Memory B cell (primary cell): ENCODE measurements around the gene TSPY8.
"Not testable (repeated sequence)": the region's sequence is repeated elsewhere in the genome, so short reads cannot be mapped to it uniquely, and the experiment has no call there.

Experiments used
- ATAC-seq: fragments of 150-1000 bp; cut with Tn5 transposase; 2 replicates; pipeline ENCODE4 v1.10.0; 2021; ENCODE audit warnings: low read depth, mild to moderate bottlenecking, moderate library complexity
- DNase-seq, 2 donors: peaks; one replicate each; pipeline ENCODE4 v3.0.0; 2022; ENCODE audit warnings: low spot score in 2 of 2
- H3K27ac Mint-ChIP-seq: one replicate; pipeline ENCODE4 v1.8.0; 2022; ENCODE audit warnings: mild to moderate bottlenecking, moderate library complexity, mixed read lengths
- H3K27me3 Mint-ChIP-seq: one replicate; pipeline ENCODE4 v1.8.0; 2022; ENCODE audit warnings: mixed read lengths
- H3K36me3 Mint-ChIP-seq: one replicate; pipeline ENCODE4 v1.8.0; 2022; ENCODE audit warnings: mild to moderate bottlenecking, mixed read lengths
- H3K4me1 Mint-ChIP-seq: one replicate; pipeline ENCODE4 v1.8.0; 2022; ENCODE audit warnings: mixed read lengths
- H3K4me3 Mint-ChIP-seq: one replicate; pipeline ENCODE4 v1.8.0; 2022; ENCODE audit warnings: mild to moderate bottlenecking, moderate library complexity, mixed read lengths
- H3K9me3 Mint-ChIP-seq: one replicate; pipeline ENCODE4 v1.8.0; 2022; ENCODE audit warnings: mixed read lengths

Gene TSPY8, protein sequence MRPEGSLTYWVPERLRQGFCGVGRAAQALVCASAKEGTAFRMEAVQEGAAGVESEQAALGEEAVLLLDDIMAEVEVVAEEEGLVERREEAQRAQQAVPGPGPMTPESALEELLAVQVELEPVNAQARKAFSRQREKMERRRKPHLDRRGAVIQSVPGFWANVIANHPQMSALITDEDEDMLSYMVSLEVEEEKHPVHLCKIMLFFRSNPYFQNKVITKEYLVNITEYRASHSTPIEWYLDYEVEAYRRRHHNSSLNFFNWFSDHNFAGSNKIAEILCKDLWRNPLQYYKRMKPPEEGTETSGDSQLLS

DNA sequence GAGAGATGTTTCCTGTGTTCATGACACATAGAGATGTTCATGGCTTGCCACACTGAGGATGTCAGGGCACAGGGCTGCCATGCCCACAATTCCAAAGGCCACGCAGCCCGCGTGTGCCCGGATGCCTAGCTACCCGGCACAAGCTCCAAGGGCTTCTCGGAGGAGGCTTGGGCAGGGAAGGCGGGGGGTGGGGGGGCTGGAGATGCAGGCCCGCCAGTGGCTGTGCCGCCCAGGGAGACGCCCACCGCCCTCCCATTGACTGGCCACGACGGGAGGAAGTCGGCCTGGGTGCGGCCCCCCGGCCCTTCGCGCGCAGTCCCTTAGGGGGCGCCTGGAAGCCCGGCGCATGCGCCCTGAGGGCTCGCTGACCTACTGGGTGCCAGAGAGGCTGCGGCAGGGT lies at the start of gene TSPY8:
TSPY8 (plus strand) TSS at position 301 of the 400 bp plus-strand sequence; CDS start at position 347, 46 bp downstream.
- not testable (repeated sequence) for H3K36me3 Mint-ChIP-seq, H3K27me3 Mint-ChIP-seq, H3K4me1 Mint-ChIP-seq, ATAC-seq, H3K9me3 Mint-ChIP-seq, H3K27ac Mint-ChIP-seq, DNase-seq, H3K4me3 Mint-ChIP-seq

DNA sequence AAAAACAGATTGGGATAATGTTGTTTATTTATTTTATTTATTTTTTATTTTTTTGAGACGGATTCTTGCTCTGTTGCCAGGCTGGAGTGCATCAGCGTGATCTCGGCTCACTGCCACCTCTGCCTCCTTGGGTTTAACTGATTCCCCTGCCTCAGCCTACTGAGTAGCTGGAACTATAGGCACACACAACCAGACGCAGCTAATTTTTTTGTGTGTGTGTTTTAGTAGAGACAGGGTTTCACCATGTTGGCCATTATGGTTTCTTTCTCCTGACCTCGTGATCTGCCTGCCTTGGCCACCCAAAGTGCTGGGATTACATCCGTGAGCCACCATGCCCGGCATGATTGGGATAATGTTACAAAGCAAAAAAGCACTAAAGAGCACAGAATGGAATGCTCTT lies 36.6 kb upstream of the TSPY8 start:
- H3K9me3 Mint-ChIP-seq: no peaks in the 10 kb centered on the region
- ATAC-seq: no peak
- H3K36me3 Mint-ChIP-seq: no peaks in the 10 kb centered on the region
- no peaks in the 10 kb centered on the region for H3K4me1 Mint-ChIP-seq
- no peak overlapping the region for H3K27ac Mint-ChIP-seq
- H3K27me3 Mint-ChIP-seq: no peaks in the 10 kb centered on the region
- no peak overlapping the region for H3K4me3 Mint-ChIP-seq
- DNase-seq: no peak

DNA sequence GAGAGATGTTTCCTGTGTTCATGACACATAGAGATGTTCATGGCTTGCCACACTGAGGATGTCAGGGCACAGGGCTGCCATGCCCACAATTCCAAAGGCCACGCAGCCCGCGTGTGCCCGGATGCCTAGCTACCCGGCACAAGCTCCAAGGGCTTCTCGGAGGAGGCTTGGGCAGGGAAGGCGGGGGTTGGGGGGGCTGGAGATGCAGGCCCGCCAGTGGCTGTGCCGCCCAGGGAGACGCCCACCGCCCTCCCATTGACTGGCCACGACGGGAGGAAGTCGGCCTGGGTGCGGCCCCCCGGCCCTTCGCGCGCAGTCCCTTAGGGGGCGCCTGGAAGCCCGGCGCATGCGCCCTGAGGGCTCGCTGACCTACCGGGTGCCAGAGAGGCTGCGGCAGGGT lies 20.4 kb upstream of the TSPY8 start, which contains the start of gene TSPY4:
TSPY4 (plus strand) TSS at position 301 of the 400 bp plus-strand sequence; CDS start at position 347, 46 bp downstream.
- not testable (repeated sequence) for H3K36me3 Mint-ChIP-seq, H3K4me3 Mint-ChIP-seq, H3K9me3 Mint-ChIP-seq, H3K27ac Mint-ChIP-seq, DNase-seq, H3K27me3 Mint-ChIP-seq, H3K4me1 Mint-ChIP-seq, ATAC-seq

DNA sequence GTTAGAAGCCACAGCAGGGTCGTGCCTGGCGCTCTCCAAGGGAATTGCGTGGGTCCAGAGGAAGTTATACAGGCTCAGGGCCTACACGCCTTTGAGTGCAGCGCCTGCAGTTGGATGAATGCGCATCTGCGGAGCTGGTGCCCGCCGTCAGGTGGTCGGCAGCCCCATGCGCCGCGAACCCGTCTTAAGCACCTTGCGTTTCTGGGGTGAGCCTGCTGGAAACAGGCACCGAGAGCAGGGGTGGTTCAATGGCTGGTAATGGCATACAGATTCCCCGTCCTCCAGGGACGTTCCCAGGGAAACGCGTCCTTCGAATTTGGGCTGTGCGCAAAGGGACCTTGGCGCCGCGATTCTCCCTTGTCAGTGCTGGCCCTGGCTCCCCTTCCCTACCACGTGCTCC lies 38.9 kb downstream of the TSPY8 start:
- not testable (repeated sequence) for H3K27ac Mint-ChIP-seq, DNase-seq, H3K9me3 Mint-ChIP-seq, H3K4me1 Mint-ChIP-seq, H3K36me3 Mint-ChIP-seq, ATAC-seq, H3K4me3 Mint-ChIP-seq, H3K27me3 Mint-ChIP-seq

DNA sequence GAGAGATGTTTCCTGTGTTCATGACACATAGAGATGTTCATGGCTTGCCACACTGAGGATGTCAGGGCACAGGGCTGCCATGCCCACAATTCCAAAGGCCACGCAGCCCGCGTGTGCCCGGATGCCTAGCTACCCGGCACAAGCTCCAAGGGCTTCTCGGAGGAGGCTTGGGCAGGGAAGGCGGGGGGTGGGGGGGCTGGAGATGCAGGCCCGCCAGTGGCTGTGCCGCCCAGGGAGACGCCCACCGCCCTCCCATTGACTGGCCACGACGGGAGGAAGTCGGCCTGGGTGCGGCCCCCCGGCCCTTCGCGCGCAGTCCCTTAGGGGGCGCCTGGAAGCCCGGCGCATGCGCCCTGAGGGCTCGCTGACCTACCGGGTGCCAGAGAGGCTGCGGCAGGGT lies 40.5 kb downstream of the TSPY8 start, which contains the start of gene TSPY3:
TSPY3 (plus strand) TSS at position 301 of the 400 bp plus-strand sequence; CDS start at position 347, 46 bp downstream.
- H3K36me3 Mint-ChIP-seq, DNase-seq, H3K27ac Mint-ChIP-seq, ATAC-seq, H3K27me3 Mint-ChIP-seq, H3K9me3 Mint-ChIP-seq, H3K4me1 Mint-ChIP-seq, H3K4me3 Mint-ChIP-seq: not testable (repeated sequence)
